Sciatic nerve (tissue), 2 donors: ENCODE measurements around the gene HSD17B4. TPM values are rescaled to one million over a fixed set of nuclear protein-coding genes. Genes with fewer than 3 reads are reported as not detected.
"Not testable (repeated sequence)": the region's sequence is repeated elsewhere in the genome, so short reads cannot be mapped to it uniquely, and the experiment has no call there.

Experiments used
- ATAC-seq: fragments of 200-7000 bp; cut with Tn5 transposase; one replicate; pipeline ENCODE4 v1.9.1; 2020; ENCODE audit warnings: mild to moderate bottlenecking, moderate library complexity
- DNase-seq: peaks from one replicate; pipeline ENCODE4 v3.0.0-alpha.2; 2020; ENCODE audit warnings: low spot score
- intact Hi-C: fragments of 100-400 bp; cut with DNase I; formaldehyde crosslinking; loops from one replicate; pipeline ENCODE4 v1.14.2; 2022
- total RNA-seq: library from RNA; stranded (reverse); fragmentation: NEBNext Ultra II Directional; extraction: Animal tissue kit (Norgen Biotek cat#: 25700); gene quantifications from one replicate; pipeline ENCODE4 v1.2.1, GENCODE V29; 2021
- donor health status: DM: no; HTN: no; CAD: no.
- donor health status: DM: no; HTN: no; CAD: no.

The HSD17B4 gene
- total RNA-seq, 1 donor from 2014 or later = 182 TPM

GRCh38 chr5:119468286-119468685, 16.0 kb downstream of the HSD17B4 start:
- no peak for ATAC-seq
- DNase-seq = no peak
- intact Hi-C loops = no loop called here

GRCh38 chr5:119470105-119470763, 17.9 kb downstream of the HSD17B4 start:
- ATAC-seq (no peak), DNase-seq (no peak)
- intact Hi-C loops = no loop called here

- DNase-seq (no peak), ATAC-seq (no peak)
- intact Hi-C loops = no loop called here
These were observed 18.7 kb downstream of the HSD17B4 start for GRCh38 chr5:119470851-119471451.

- intact Hi-C loops = no loop called here
- no peak for ATAC-seq
- DNase-seq = no peak
These were observed 20.9 kb downstream of the HSD17B4 start for GRCh38 chr5:119473241-119473640.

GRCh38 chr5:119476341-119476740, 24.0 kb downstream of the HSD17B4 start:
- ATAC-seq (no peak), DNase-seq (no peak)
- intact Hi-C loops = no loop called here

GRCh38 chr5:119478781-119479180, 26.5 kb downstream of the HSD17B4 start:
- ATAC-seq (no peak), DNase-seq (no peak)
- intact Hi-C loops = no loop called here

- DNase-seq, ATAC-seq, intact Hi-C loops: not testable (repeated sequence)
These were observed 28.3 kb downstream of the HSD17B4 start for GRCh38 chr5:119480629-119481028.

GRCh38 chr5:119483155-119483554, 30.9 kb downstream of the HSD17B4 start:
- intact Hi-C loops = no loop called here
- ATAC-seq (no peak), DNase-seq (no peak)

- no peak for ATAC-seq
- intact Hi-C loops = no loop called here
- no peak for DNase-seq
These were observed 32.6 kb downstream of the HSD17B4 start for GRCh38 chr5:119484884-119485283.

- intact Hi-C loops = no loop called here
- no peak for DNase-seq
- ATAC-seq = no peak
These were observed 49.4 kb downstream of the HSD17B4 start for GRCh38 chr5:119501671-119502179.

- ATAC-seq, intact Hi-C loops, DNase-seq: not testable (repeated sequence)
These were observed 51.6 kb downstream of the HSD17B4 start for GRCh38 chr5:119503939-119504338.

- DNase-seq (no peak), ATAC-seq (no peak)
- intact Hi-C loops = no loop called here
These were observed 60.0 kb downstream of the HSD17B4 start for GRCh38 chr5:119512277-119512676.

- intact Hi-C loops = no loop called here
- DNase-seq (no peak), ATAC-seq (no peak)
These were observed 62.9 kb downstream of the HSD17B4 start for GRCh38 chr5:119515192-119515591.

- ATAC-seq, DNase-seq, intact Hi-C loops: not testable (repeated sequence)
These were observed 64.8 kb downstream of the HSD17B4 start for GRCh38 chr5:119517115-119517514.

GRCh38 chr5:119521232-119521631, 68.9 kb downstream of the HSD17B4 start:
- intact Hi-C loops = no loop called here
- DNase-seq = no peak
- no peak for ATAC-seq

GRCh38 chr5:119522841-119523240, 70.5 kb downstream of the HSD17B4 start:
- no peak for ATAC-seq
- intact Hi-C loops = no loop called here

GRCh38 chr5:119524485-119524884, 72.2 kb downstream of the HSD17B4 start:
- DNase-seq (no peak), ATAC-seq (no peak)
- intact Hi-C loops = no loop called here

More at GRCh38 chr5:119522841-119523240, 70.5 kb downstream of the HSD17B4 start:
- no peak for DNase-seq

- DNase-seq (no peak), ATAC-seq (no peak)
- intact Hi-C loops = loop anchor here (1.0 kb wide), 1 partner anchor 15 kb away; no protein-coding TSS in a partner anchor
These were observed 75.1 kb downstream of the HSD17B4 start for GRCh38 chr5:119527351-119527750.

GRCh38 chr5:119529811-119530210, 77.5 kb downstream of the HSD17B4 start:
- ATAC-seq (no peak), DNase-seq (no peak)
- intact Hi-C loops = no loop called here

GRCh38 chr5:119532637-119533036, 80.3 kb downstream of the HSD17B4 start:
- ATAC-seq (no peak), DNase-seq (no peak)
- intact Hi-C loops = no loop called here
